Subcutaneous adipose tissue (tissue), 4 donors: ENCODE measurements around the gene RANGRF. TPM values are rescaled to one million over a fixed set of nuclear protein-coding genes. Genes with fewer than 3 reads are reported as not detected.

Experiments
- total RNA-seq, 4 donors: library from RNA; depleted of rRNA; stranded (reverse); fragments of >200 nt; gene quantifications; one replicate each; pipeline ENCODE4 v1.1.0, GENCODE V29; 2016
- TF ChIP-seq, protein P1 (sequence below): fragments of 450-650 bp; IDR thresholded peaks from one replicate; pipeline ENCODE4 v1.5.1; 2016; ENCODE audit warnings: low read depth, mild to moderate bottlenecking, control low read depth, antibody characterized with exemption, moderate library complexity

Gene RANGRF
- total RNA-seq, 4 donors from 2014 or later: 16.5 to 23.2 (median 19.0) TPM

DNA sequence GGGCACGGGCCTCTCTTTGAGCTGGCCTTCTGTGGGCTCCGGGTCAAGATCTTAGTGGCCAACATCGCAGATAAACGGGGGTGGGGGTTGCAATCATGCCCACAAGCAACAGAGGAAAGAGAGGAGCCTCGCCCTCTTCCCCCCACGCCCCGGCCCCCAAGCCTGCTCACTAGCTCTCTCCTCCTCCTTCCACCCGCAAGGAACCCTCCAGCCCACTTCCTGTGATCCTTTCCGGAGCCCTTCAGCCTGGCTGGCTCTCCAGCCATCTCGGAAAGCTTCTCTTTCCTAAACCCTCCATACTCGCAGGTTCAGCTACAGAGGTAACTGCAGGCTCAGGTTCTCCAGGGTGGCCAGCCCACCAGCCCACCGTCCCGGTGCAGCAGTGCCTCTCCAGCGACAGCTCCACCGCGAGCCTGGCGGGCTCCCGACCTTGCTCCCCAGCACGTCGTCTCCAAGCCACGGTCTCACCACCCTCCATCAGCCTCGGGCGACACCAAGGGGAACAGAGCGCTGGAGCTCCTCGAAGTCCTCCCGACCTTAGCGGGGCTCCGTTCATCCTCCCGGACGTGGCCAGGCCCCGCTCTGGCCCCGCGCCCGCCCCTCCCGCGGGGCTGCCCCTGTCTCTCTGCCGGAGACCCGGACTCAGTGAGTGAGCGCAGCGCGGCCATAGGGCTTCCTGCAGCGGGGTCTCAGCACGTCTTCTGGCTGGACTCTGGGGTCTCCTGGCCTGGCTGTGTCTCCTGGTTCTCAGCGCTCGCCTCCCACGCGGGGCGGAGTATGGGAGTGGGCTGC lies 38.2 kb downstream of the RANGRF start:
- TF ChIP-seq, protein P1, sequence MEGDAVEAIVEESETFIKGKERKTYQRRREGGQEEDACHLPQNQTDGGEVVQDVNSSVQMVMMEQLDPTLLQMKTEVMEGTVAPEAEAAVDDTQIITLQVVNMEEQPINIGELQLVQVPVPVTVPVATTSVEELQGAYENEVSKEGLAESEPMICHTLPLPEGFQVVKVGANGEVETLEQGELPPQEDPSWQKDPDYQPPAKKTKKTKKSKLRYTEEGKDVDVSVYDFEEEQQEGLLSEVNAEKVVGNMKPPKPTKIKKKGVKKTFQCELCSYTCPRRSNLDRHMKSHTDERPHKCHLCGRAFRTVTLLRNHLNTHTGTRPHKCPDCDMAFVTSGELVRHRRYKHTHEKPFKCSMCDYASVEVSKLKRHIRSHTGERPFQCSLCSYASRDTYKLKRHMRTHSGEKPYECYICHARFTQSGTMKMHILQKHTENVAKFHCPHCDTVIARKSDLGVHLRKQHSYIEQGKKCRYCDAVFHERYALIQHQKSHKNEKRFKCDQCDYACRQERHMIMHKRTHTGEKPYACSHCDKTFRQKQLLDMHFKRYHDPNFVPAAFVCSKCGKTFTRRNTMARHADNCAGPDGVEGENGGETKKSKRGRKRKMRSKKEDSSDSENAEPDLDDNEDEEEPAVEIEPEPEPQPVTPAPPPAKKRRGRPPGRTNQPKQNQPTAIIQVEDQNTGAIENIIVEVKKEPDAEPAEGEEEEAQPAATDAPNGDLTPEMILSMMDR: no peak

- TF ChIP-seq, protein P1: no peak
Measured at GRCh38 chr17:8327303-8327649, 38.8 kb downstream of the RANGRF start.

DNA sequence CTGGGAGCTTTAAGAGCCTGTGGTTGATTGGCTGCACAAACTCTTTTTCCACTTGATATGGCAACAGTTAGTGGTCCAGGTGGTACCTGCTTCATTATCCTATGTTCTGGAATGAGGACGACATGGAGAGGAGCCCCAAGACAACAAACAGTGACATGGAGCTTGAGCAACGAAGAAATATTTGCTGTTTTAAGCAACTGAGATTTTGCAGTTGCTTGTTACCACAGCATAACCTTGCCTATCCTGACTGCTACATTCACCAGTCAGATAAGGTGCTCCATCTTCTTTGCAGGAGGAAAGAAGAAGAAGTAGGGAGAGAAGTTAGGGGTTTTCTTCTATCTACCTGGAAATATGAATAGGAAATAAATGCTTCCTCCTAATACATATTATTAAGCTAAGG lies 43.7 kb downstream of the RANGRF start:
- TF ChIP-seq, protein P1: no peak

DNA sequence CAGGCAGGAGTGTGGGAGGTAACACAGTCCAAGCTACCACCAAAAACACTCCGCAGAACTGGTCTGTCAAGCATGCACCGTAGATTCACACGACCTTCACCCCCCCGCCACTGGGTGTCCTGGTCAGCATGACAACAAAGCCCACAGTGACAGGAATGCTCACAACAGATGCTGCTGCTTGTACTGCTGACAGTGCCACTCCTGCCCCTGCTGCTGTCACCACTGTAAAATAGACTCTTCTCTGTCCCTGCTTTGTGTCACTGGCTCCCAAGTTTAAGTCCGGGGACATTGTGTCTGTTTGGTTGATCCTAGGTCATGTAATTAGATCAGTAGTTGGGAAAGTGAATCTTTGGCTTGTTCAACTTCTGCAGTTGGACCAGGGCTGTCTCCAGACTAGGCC lies 44.2 kb downstream of the RANGRF start:
- TF ChIP-seq, protein P1: no peak

GRCh38 chr17:8333281-8333680 lies 44.8 kb downstream of the RANGRF start:
- TF ChIP-seq, protein P1: no peak

GRCh38 chr17:8337802-8338752 lies 49.6 kb downstream of the RANGRF start:
- TF ChIP-seq, protein P1: no peak

DNA sequence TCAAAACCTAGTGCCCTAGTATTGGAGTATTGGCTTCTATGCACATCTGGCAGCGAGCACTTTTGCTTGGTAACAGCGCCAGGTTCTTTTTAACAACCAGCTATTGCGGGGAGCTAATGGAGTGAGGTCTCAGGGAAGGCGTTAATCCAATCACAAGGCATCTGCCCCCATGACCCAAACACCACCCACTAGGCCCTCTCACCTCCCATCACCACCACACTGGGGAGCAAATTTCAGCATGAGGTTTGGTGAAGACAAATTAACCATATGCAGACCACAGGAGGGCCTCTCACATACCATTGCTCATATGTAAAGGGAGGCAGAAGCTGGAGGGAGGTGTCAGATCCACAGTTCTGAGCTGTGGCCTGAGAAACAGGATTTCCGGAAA lies 50.3 kb downstream of the RANGRF start:
- TF ChIP-seq, protein P1: no peak
